BE2C (cell line): ENCODE data around the gene LIG3.
"Not testable (repeated sequence)": the region's sequence is repeated elsewhere in the genome, so short reads cannot be mapped to it uniquely, and the experiment has no call there.

Experiments
- DNase-seq: peaks from one replicate; pipeline ENCODE4 v3.0.0-alpha.2; 2020
- H3K27me3 ChIP-seq: fragments of 250-450 bp; sonication (Bioruptor Pico); 2 replicates; pipeline ENCODE4 v1.5.1; 2020; ENCODE audit warnings: mild to moderate bottlenecking
- H3K36me3 ChIP-seq: fragments of 250-450 bp; sonication (Bioruptor Pico); 2 replicates; pipeline ENCODE4 v1.5.1; 2020; ENCODE audit warnings: mild to moderate bottlenecking
- H3K4me1 ChIP-seq: fragments of 250-450 bp; sonication (Bioruptor Pico); 2 replicates; pipeline ENCODE4 v1.5.1; 2020
- H3K4me3 ChIP-seq: 2 replicates; pipeline ENCODE4 v1.5.1; 2011; ENCODE audit warnings: low read depth, low read length
- H3K9me3 ChIP-seq: fragments of 250-450 bp; sonication (Bioruptor Pico); 2 replicates; pipeline ENCODE4 v1.5.1; 2020
- CTCF ChIP-seq: IDR thresholded peaks from 2 replicates; pipeline ENCODE4 v1.5.1; 2012; ENCODE audit warnings: mild to moderate bottlenecking, low read depth, low read length

The LIG3 gene

GRCh38 chr17:34997355-34997862, 17.1 kb downstream of the LIG3 start:
- H3K27me3 ChIP-seq = no peaks in the 10 kb centered on the region
- H3K36me3 ChIP-seq = peaks cover 94% of the 10 kb centered on the region
- no peak for TF ChIP-seq CTCF
- no peaks in the 10 kb centered on the region for H3K9me3 ChIP-seq
- DNase-seq = no peak
- no peak overlapping the region for H3K4me3 ChIP-seq
- H3K4me1 ChIP-seq = no peaks in the 10 kb centered on the region

- Histone ChIP-seq H3K9me3 (no peaks in the 10 kb centered on the region), H3K4me1 (no peaks in the 10 kb centered on the region), H3K36me3 (peaks cover 91% of the 10 kb centered on the region), H3K27me3 (no peaks in the 10 kb centered on the region), H3K4me3 (no peak overlapping the region)
- TF ChIP-seq CTCF = peak; percentile 93
- peak; percentile 79 for DNase-seq
Measured at GRCh38 chr17:34998205-34998604, 17.9 kb downstream of the LIG3 start.

GRCh38 chr17:34999456-34999855, 19.1 kb downstream of the LIG3 start:
- H3K36me3 ChIP-seq = peaks cover 90% of the 10 kb centered on the region
- no peaks in the 10 kb centered on the region for H3K4me1 ChIP-seq
- no peaks in the 10 kb centered on the region for H3K27me3 ChIP-seq
- no peak for DNase-seq
- no peak overlapping the region for H3K4me3 ChIP-seq
- no peak for TF ChIP-seq CTCF
- H3K9me3 ChIP-seq = no peaks in the 10 kb centered on the region

GRCh38 chr17:35000965-35001364, 20.7 kb downstream of the LIG3 start:
- not testable (repeated sequence) for H3K9me3 ChIP-seq, H3K4me3 ChIP-seq, DNase-seq, H3K4me1 ChIP-seq, H3K27me3 ChIP-seq
- peaks cover 76% of the 10 kb centered on the region for H3K36me3 ChIP-seq

- no peak for DNase-seq
- no peaks in the 10 kb centered on the region for H3K9me3 ChIP-seq
- no peak overlapping the region for H3K4me3 ChIP-seq
- H3K36me3 ChIP-seq = peaks cover 75% of the 10 kb centered on the region
- no peaks in the 10 kb centered on the region for H3K4me1 ChIP-seq
- no peaks in the 10 kb centered on the region for H3K27me3 ChIP-seq
- no peak for TF ChIP-seq CTCF
Measured at GRCh38 chr17:35001549-35001948, 21.2 kb downstream of the LIG3 start.

- DNase-seq = no peak
- TF ChIP-seq CTCF = no peak
- Histone ChIP-seq H3K9me3 (no peaks in the 10 kb centered on the region), H3K4me1 (no peaks in the 10 kb centered on the region), H3K36me3 (peaks cover 72% of the 10 kb centered on the region), H3K27me3 (no peaks in the 10 kb centered on the region), H3K4me3 (no peak overlapping the region)
Measured at GRCh38 chr17:35002876-35003551, 22.7 kb downstream of the LIG3 start.
